ENCODE data around the gene CIDEA.

DNA sequence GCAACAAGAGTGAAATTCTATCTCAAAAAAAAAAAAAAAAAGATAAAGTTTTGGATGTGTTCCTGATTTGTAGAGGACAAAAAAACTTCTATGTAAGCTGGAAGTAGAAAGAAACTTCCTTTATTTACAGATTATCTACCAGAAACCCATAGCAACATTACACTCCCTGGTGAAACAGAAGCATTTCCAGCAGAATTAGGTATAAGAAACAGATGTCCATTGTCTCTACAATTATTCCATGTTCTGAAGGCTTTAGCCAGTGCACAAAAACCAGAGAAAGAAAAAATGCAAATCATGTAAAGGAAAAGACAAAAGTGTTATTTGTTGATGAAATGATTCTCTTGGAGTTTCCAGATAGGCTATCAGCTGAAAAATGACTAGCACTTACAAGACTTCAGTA is 58.8 kb downstream of the CIDEA start:
- TF ChIP-seq POLR2A (IDR thresholded peaks at IDR 0.05) = no peak
- TF ChIP-seq, protein P1, sequence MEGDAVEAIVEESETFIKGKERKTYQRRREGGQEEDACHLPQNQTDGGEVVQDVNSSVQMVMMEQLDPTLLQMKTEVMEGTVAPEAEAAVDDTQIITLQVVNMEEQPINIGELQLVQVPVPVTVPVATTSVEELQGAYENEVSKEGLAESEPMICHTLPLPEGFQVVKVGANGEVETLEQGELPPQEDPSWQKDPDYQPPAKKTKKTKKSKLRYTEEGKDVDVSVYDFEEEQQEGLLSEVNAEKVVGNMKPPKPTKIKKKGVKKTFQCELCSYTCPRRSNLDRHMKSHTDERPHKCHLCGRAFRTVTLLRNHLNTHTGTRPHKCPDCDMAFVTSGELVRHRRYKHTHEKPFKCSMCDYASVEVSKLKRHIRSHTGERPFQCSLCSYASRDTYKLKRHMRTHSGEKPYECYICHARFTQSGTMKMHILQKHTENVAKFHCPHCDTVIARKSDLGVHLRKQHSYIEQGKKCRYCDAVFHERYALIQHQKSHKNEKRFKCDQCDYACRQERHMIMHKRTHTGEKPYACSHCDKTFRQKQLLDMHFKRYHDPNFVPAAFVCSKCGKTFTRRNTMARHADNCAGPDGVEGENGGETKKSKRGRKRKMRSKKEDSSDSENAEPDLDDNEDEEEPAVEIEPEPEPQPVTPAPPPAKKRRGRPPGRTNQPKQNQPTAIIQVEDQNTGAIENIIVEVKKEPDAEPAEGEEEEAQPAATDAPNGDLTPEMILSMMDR (IDR thresholded peaks at IDR 0.05) = no peak

All from breast epithelium (tissue), 3 donors.